Prostate gland (tissue), 2 donors: ENCODE data around the gene TSSK6. TPM values are rescaled to one million over a fixed set of nuclear protein-coding genes. Genes with fewer than 3 reads are reported as not detected.

Source experiments
- DNase-seq: peaks from one replicate; pipeline ENCODE4 v3.0.0-alpha.2; 2019; ENCODE audit warnings: low spot score
- H3K27ac ChIP-seq, 2 donors: fragments of 200-600 bp; sonication (generic); 2 replicates each; pipeline ENCODE4 v1.5.1; 2017 to 2019
- H3K27me3 ChIP-seq: fragments of 200-600 bp; sonication (generic); replicated peaks from 2 replicates; pipeline ENCODE4 v1.5.1; 2019; ENCODE audit not compliant: insufficient read depth
- H3K36me3 ChIP-seq, 2 donors: fragments of 200-600 bp; sonication (generic); 1 replicate in 1 of 2; 2 replicates in 1 of 2; pipeline versions ENCODE4 v1.5.1 to v1.8.1; 2017 to 2019
- H3K4me1 ChIP-seq: fragments of 200-600 bp; sonication (generic); replicated peaks from 2 replicates; pipeline ENCODE4 v1.5.1; 2019
- H3K4me3 ChIP-seq, 2 donors: fragments of 200-600 bp; sonication (generic); 2 replicates each; pipeline ENCODE4 v1.5.1; 2017 to 2019
- H3K9me3 ChIP-seq: fragments of 200-600 bp; sonication (generic); 2 replicates; pipeline ENCODE4 v1.5.1; 2017
- POLR2A ChIP-seq: fragments of 450-650 bp; IDR thresholded peaks from one replicate; pipeline ENCODE4 v1.6.1; 2016; ENCODE audit warnings: antibody characterized with exemption, mild to moderate bottlenecking
- POLR2AphosphoS5 ChIP-seq: sonication (generic); formaldehyde crosslinking; IDR thresholded peaks from one replicate; pipeline ENCODE4 v1.6.1; 2017; ENCODE audit warnings: antibody characterized with exemption
- WGBS: methylation state at CpG from one replicate; pipeline ENCODE4 v1.1.5; 2018; 5-methylcytosine and 5-hydroxymethylcytosine counted together
- intact Hi-C: fragments of 100-400 bp; cut with DNase I; formaldehyde crosslinking; loops from one replicate; pipeline ENCODE4 v1.14.2; 2022
- total RNA-seq, 2 donors: library from RNA; depleted of rRNA; stranded (reverse); fragments of >200 nt; gene quantifications; one replicate each; pipeline ENCODE4 v1.1.0, GENCODE V29; 2016
- TF ChIP-seq, protein P1 (sequence below), 4 experiments: fragments of 200-600 bp in 2 of 4; fragments of 450-650 bp in 2 of 4; sonication (generic) in 2 of 4; IDR thresholded peaks; 1 replicate in 3 of 4; 2 replicates in 1 of 4; pipeline ENCODE4 v1.5.1; 2016 to 2019; ENCODE audit warnings: antibody characterized with exemption in 4 of 4, mild to moderate bottlenecking in 2 of 4, moderate library complexity in 2 of 4

Gene TSSK6
- total RNA-seq, 2 donors from 2014 or later, result 7.3 to 22.3 TPM

- H3K36me3 ChIP-seq, result peaks cover 0 to 5% of the 10 kb centered on the region in 2 donors
- TF ChIP-seq POLR2A, result no peak
- TF ChIP-seq POLR2AphosphoS5, result peak; percentile 61
- TF ChIP-seq, protein P1, sequence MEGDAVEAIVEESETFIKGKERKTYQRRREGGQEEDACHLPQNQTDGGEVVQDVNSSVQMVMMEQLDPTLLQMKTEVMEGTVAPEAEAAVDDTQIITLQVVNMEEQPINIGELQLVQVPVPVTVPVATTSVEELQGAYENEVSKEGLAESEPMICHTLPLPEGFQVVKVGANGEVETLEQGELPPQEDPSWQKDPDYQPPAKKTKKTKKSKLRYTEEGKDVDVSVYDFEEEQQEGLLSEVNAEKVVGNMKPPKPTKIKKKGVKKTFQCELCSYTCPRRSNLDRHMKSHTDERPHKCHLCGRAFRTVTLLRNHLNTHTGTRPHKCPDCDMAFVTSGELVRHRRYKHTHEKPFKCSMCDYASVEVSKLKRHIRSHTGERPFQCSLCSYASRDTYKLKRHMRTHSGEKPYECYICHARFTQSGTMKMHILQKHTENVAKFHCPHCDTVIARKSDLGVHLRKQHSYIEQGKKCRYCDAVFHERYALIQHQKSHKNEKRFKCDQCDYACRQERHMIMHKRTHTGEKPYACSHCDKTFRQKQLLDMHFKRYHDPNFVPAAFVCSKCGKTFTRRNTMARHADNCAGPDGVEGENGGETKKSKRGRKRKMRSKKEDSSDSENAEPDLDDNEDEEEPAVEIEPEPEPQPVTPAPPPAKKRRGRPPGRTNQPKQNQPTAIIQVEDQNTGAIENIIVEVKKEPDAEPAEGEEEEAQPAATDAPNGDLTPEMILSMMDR (IDR thresholded peaks at IDR 0.05), result peak; percentile 70 to 86 (median 84)
- peak overlapping the region in 1 of 2 donors; percentile 27 for H3K27ac ChIP-seq
- 24% methylated on average over 20 of the region's 20 CpGs for WGBS
- H3K4me3 ChIP-seq, result no peak overlapping the region
- DNase-seq, result peak; percentile 66
- H3K4me1 ChIP-seq, result no peaks in the 10 kb centered on the region
- intact Hi-C loops, result loop anchor here (1.0 to 5.0 kb wide), 2 partner anchors 124 to 343 kb away; no protein-coding TSS in a partner anchor
- no peaks in the 10 kb centered on the region for H3K9me3 ChIP-seq
- H3K27me3 ChIP-seq, result no peaks in the 10 kb centered on the region
Measured at GRCh38 chr19:19490214-19490968, 25.0 kb downstream of the TSSK6 start.

DNA sequence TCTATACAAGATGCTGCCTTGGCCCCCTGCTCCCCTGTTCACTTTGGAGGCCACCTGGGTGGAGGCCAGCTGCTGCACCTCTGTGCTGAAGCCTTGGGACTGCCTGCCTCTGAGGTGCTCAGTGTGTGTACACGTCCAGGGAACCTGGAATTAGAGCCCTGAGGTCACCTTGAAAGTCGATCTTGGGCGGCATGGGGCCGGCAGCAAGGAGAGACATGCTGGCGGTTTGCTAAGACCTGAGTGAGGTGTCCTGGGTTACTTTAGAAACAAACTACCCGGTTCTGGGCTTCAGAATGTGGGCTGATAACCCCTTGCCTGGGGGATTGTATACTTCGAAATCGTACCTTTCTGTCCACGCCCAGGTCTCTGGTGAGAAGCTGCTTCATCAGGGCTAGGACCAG lies 25.5 kb downstream of the TSSK6 start:
- no peaks in the 10 kb centered on the region for H3K4me1 ChIP-seq
- WGBS, result 73% methylated on average over 9 of the region's 9 CpGs
- H3K36me3 ChIP-seq, result peaks cover 0 to 5% of the 10 kb centered on the region in 2 donors
- peak overlapping the region in 1 of 2 donors; percentile 27 for H3K27ac ChIP-seq
- intact Hi-C loops, result loop anchor here (1.0 to 5.0 kb wide), 2 partner anchors 124 to 343 kb away; no protein-coding TSS in a partner anchor
- H3K4me3 ChIP-seq, result no peak overlapping the region
- H3K27me3 ChIP-seq, result no peaks in the 10 kb centered on the region
- no peak for TF ChIP-seq POLR2AphosphoS5
- no peak for TF ChIP-seq POLR2A
- no peaks in the 10 kb centered on the region for H3K9me3 ChIP-seq
- no peak for DNase-seq

DNA sequence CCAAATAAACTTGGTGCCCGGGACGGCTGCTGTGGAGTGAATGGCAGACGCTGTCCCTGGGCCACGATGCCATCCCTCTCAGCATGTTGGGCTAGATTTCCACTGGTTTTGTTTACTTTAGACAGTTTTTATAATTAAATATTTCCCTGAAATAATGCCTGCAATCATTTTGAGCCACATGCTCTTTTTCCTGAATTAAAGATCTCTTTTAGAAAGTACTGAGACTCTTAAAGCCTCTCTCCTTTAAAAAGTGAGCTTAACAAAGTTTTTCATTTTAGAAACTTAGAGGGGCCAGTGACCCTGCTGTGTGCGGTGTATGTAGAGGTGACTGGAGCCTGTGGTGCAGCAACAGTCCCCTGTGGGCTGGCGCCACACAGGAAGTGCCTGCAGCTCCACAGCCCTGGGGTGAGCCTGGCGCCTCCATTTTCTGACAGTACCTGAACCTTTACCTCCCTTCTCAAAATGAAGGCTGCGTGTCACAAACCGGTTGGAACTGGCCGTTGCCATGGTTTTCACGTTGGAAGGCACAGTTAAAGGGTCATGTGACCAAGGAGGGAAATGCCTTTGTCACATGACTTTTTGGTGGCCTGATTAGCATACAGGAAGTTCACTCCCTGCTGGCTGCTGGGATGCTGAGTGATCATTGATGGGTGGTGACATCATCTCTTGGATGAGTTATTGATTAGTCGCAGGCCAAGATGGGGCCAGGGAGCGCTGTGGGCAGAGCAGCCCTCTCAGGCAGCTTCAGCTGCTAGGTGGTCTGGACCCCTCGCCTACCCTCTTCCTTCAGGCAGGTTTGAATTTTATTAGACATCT lies 26.3 kb downstream of the TSSK6 start:
- Histone ChIP-seq H3K4me1 (no peaks in the 10 kb centered on the region), H3K36me3 (peaks cover 0 to 5% of the 10 kb centered on the region in 2 donors), H3K4me3 (no peak overlapping the region), H3K27ac (peak overlapping the region in 1 of 2 donors; percentile 14), H3K27me3 (no peaks in the 10 kb centered on the region), H3K9me3 (no peaks in the 10 kb centered on the region)
- TF ChIP-seq POLR2AphosphoS5, result peak; percentile 44
- no peak for TF ChIP-seq POLR2A
- no peak for DNase-seq
- intact Hi-C loops, result no loop called here
- 27% methylated on average over 14 of the region's 14 CpGs for WGBS

DNA sequence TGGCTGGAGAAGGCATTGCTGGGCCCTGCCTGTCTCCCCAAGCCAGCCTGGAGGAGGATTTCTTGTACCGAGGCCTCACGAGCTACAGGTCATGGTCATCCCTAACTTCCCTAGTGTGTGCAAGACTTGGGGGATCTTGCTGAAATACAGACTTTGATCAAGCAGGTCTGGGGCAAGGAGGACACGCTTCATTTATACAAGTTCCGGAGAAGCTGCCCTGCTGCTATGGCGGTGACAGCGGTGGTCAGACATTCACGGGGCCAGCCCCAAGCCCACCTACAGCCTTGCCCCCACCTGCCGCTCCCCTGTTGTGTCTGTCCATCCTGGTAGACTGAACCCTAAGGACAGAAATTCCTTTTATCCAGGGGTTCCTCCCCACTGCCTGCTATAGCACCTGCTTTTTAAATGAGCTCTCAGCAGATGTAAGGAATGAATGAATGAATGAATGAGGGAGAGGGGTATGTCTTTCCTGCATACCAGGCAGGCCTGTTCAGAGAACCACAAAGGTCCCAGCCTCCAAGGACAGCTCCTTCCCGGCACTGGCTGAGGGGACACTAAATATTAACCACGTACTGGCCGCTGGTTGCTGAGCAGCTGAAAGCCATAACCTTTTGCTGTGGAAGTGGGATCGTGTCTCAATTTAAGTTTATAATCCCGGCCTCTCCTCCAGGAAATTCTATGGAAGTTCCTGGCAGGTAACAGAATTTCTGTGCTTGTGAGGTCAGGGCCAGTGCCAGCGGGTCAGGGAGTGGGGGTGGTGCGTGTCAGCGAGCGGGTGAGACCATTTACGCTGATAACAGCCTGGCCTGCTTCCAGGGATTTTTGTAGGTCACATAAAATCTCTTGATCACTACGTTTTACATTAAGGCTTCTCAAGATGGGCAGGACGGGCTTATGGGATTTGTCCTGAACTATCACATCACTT lies 27.1 kb downstream of the TSSK6 start:
- H3K27me3 ChIP-seq, result no peaks in the 10 kb centered on the region
- no peak for DNase-seq
- no peak overlapping the region for H3K4me3 ChIP-seq
- intact Hi-C loops, result no loop called here
- no peaks in the 10 kb centered on the region for H3K9me3 ChIP-seq
- peak overlapping the region in 1 of 2 donors; percentile 14 for H3K27ac ChIP-seq
- H3K36me3 ChIP-seq, result peaks cover 0 to 5% of the 10 kb centered on the region in 2 donors
- WGBS, result 51% methylated on average over 20 of the region's 20 CpGs
- no peaks in the 10 kb centered on the region for H3K4me1 ChIP-seq
- TF ChIP-seq POLR2A (no peak), POLR2AphosphoS5 (no peak)
- TF ChIP-seq, protein P1 (IDR thresholded peaks at IDR 0.05), result no peak

GRCh38 chr19:19487077-19487949 lies 28.0 kb downstream of the TSSK6 start:
- Histone ChIP-seq H3K4me3 (no peak overlapping the region), H3K27me3 (no peaks in the 10 kb centered on the region), H3K27ac (no peak overlapping the region), H3K36me3 (peaks cover 0 to 2% of the 10 kb centered on the region in 2 donors), H3K9me3 (no peaks in the 10 kb centered on the region), H3K4me1 (no peaks in the 10 kb centered on the region)
- intact Hi-C loops, result no loop called here
- no peak for TF ChIP-seq POLR2AphosphoS5
- TF ChIP-seq POLR2A, result no peak
- TF ChIP-seq, protein P1 (IDR thresholded peaks at IDR 0.05), result no peak
- DNase-seq, result no peak
- WGBS, result 47% methylated on average over 7 of the region's 9 CpGs
